Stimulated activated naive CD8-positive, alpha-beta T cell treated with anti-CD3 and anti-CD28 coated beads, Interleukin-15, Interleukin-2, amounts not matched to agents 100 ng/mL and 50 ng/mL, for 24 hours (primary cell): ENCODE results near the gene PCDHGA7.
"Not testable (repeated sequence)": the region's sequence is repeated elsewhere in the genome, so short reads cannot be mapped to it uniquely, and the experiment has no call there.

Experiments
- H3K27ac Mint-ChIP-seq: one replicate; pipeline ENCODE4 v1.8.0; 2021; ENCODE audit warnings: mild to moderate bottlenecking, mixed read lengths
- H3K27me3 Mint-ChIP-seq: one replicate; pipeline ENCODE4 v1.8.0; 2021; ENCODE audit warnings: mixed read lengths
- H3K36me3 Mint-ChIP-seq: one replicate; pipeline ENCODE4 v1.8.0; 2021; ENCODE audit warnings: low read depth, mixed read lengths
- H3K4me1 Mint-ChIP-seq: one replicate; pipeline ENCODE4 v1.8.0; 2021; ENCODE audit warnings: low read depth, mixed read lengths
- H3K4me3 Mint-ChIP-seq: one replicate; pipeline ENCODE4 v1.8.0; 2021; ENCODE audit warnings: mild to moderate bottlenecking, mixed read lengths
- H3K9me3 Mint-ChIP-seq: one replicate; pipeline ENCODE4 v1.8.0; 2021; ENCODE audit warnings: mixed read lengths

PCDHGA7 gene

GRCh38 chr5:141384471-141385267 lies 2.1 kb downstream of the PCDHGA7 start:
- no peaks in the 10 kb centered on the region for H3K4me1 Mint-ChIP-seq
- peaks cover 38% of the 10 kb centered on the region for H3K9me3 Mint-ChIP-seq
- peaks cover 23% of the 10 kb centered on the region for H3K36me3 Mint-ChIP-seq
- H3K4me3 Mint-ChIP-seq = no peak overlapping the region
- H3K27me3 Mint-ChIP-seq = peaks cover 81% of the 10 kb centered on the region
- no peak overlapping the region for H3K27ac Mint-ChIP-seq

- Mint-ChIP-seq H3K9me3 (peaks cover 50% of the 10 kb centered on the region), H3K27me3 (peaks cover 82% of the 10 kb centered on the region), H3K36me3 (peaks cover 27% of the 10 kb centered on the region)
- H3K27ac Mint-ChIP-seq, H3K4me1 Mint-ChIP-seq, H3K4me3 Mint-ChIP-seq: not testable (repeated sequence)
Observed at GRCh38 chr5:141387557-141388311, 5.2 kb downstream of the PCDHGA7 start, which contains the start of gene PCDHGB4. PCDHGB4 (plus strand) TSS chr5:141387698; CDS start chr5:141387885, 187 bp downstream.

DNA sequence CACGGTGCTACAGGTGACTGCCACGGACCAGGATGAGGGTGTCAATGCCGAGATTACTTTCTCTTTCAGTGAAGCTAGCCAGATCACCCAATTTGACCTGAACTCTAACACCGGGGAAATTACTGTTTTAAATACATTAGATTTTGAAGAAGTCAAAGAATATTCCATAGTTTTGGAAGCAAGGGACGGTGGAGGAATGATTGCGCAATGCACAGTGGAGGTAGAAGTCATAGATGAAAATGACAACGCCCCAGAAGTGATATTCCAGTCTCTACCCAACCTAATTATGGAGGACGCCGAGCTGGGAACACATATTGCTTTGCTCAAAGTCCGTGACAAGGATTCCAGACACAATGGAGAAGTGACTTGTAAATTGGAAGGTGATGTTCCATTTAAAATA lies 6.1 kb downstream of the PCDHGA7 start:
- H3K4me3 Mint-ChIP-seq = no peak overlapping the region
- peaks cover 27% of the 10 kb centered on the region for H3K36me3 Mint-ChIP-seq
- peaks cover 80% of the 10 kb centered on the region for H3K27me3 Mint-ChIP-seq
- no peak overlapping the region for H3K27ac Mint-ChIP-seq
- H3K4me1 Mint-ChIP-seq = no peaks in the 10 kb centered on the region
- peaks cover 51% of the 10 kb centered on the region for H3K9me3 Mint-ChIP-seq

- Mint-ChIP-seq H3K4me3 (no peak overlapping the region), H3K9me3 (peaks cover 52% of the 10 kb centered on the region), H3K27me3 (peaks cover 80% of the 10 kb centered on the region), H3K27ac (no peak overlapping the region), H3K36me3 (peaks cover 28% of the 10 kb centered on the region), H3K4me1 (no peaks in the 10 kb centered on the region)
Observed at GRCh38 chr5:141389153-141390042, 6.9 kb downstream of the PCDHGA7 start.

DNA sequence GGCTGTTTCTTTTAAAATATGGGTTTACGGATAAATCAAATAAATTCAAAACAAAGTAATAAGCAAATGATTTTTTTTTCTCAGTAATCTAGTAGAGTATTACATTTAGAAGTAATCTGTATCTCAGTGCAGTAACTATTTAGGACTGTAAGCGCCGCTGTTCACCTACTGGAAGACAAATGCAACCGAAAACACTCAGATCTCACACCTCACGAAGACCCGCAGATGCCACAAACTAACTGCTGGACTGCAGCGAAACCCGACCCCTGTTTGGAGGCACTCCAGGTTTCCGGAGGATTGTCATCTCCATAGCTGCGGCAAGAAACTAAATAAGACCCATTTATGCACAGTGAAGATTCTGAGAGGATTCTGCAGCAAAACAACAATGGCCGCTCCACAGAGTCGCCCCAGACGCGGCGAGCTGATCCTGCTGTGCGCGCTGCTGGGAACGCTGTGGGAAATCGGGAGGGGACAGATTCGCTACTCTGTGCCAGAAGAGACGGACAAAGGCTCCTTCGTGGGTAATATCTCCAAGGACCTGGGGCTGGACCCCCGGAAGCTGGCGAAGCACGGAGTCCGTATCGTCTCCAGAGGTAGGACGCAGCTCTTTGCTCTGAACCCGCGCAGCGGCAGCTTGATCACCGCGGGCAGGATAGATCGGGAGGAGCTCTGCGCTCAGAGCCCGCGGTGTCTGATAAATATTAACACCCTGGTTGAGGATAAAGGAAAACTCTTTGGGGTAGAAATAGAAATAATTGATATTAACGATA lies 10.1 kb downstream of the PCDHGA7 start, which contains the start of gene PCDHGA8:
Gene PCDHGA8, plus strand, starts transcription at position 205 of the 770 bp plus-strand sequence. Its CDS starts 181 bp downstream, at position 386.
- Mint-ChIP-seq H3K36me3 (peaks cover 24% of the 10 kb centered on the region), H3K4me1 (no peaks in the 10 kb centered on the region), H3K27me3 (peaks cover 75% of the 10 kb centered on the region), H3K27ac (no peak within 1 kb of the TSS), H3K4me3 (no peak within 1 kb of the TSS), H3K9me3 (peaks cover 43% of the 10 kb centered on the region)

GRCh38 chr5:141393267-141393666 lies 10.7 kb downstream of the PCDHGA7 start:
- Mint-ChIP-seq H3K4me1 (no peaks in the 10 kb centered on the region), H3K9me3 (peaks cover 42% of the 10 kb centered on the region)

GRCh38 chr5:141394401-141395187 lies 12.1 kb downstream of the PCDHGA7 start:
- H3K27ac Mint-ChIP-seq = not testable (repeated sequence)

More at GRCh38 chr5:141393267-141393666, 10.7 kb downstream of the PCDHGA7 start:
- no peak overlapping the region for H3K27ac Mint-ChIP-seq
- H3K27me3 Mint-ChIP-seq = peaks cover 73% of the 10 kb centered on the region
- no peak overlapping the region for H3K4me3 Mint-ChIP-seq
- peaks cover 23% of the 10 kb centered on the region for H3K36me3 Mint-ChIP-seq

DNA sequence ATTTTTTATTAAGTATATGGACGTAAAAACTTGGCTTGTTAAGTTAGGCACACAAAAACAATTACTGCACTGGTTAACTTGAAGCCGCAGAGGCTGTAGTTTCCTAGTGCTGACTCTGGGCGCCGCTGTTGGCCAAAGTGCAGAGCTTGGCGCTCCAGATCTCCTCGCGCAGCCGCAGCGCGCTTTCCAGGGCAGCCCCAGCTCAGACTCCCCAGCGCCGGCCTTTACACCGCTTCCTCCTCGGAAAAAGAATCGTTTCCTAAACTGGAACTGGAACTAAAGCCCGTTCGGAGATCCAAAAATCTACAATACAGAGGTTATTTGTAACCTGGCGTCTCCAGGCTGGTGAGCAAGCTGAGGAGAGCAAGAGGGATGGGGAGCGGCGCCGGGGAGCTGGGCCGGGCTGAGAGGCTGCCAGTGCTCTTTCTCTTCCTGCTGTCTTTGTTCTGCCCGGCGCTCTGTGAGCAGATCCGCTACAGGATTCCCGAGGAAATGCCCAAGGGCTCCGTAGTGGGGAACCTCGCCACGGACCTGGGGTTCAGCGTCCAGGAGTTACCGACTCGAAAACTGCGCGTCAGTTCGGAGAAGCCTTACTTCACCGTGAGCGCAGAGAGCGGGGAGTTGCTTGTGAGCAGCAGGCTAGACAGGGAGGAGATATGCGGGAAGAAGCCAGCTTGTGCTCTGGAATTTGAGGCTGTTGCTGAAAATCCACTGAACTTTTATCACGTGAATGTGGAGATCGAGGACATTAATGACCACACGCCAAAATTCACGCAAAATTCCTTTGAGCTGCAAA lies 15.4 kb downstream of the PCDHGA7 start, which contains the start of gene PCDHGB5:
Gene PCDHGB5, plus strand, starts transcription at position 192 of the 796 bp plus-strand sequence. Its CDS starts 181 bp downstream, at position 373.
- H3K27me3 Mint-ChIP-seq = peaks cover 69% of the 10 kb centered on the region
- H3K27ac Mint-ChIP-seq, H3K4me1 Mint-ChIP-seq: not testable (repeated sequence)
- peaks cover 28% of the 10 kb centered on the region for H3K9me3 Mint-ChIP-seq
- peak within 1 kb of the TSS; percentile 32 for H3K4me3 Mint-ChIP-seq
- H3K36me3 Mint-ChIP-seq = peaks cover 15% of the 10 kb centered on the region

More at GRCh38 chr5:141394401-141395187, 12.1 kb downstream of the PCDHGA7 start:
- not testable (repeated sequence) for H3K4me3 Mint-ChIP-seq, H3K4me1 Mint-ChIP-seq
- Mint-ChIP-seq H3K36me3 (peaks cover 14% of the 10 kb centered on the region), H3K9me3 (peaks cover 42% of the 10 kb centered on the region), H3K27me3 (peaks cover 74% of the 10 kb centered on the region)

DNA sequence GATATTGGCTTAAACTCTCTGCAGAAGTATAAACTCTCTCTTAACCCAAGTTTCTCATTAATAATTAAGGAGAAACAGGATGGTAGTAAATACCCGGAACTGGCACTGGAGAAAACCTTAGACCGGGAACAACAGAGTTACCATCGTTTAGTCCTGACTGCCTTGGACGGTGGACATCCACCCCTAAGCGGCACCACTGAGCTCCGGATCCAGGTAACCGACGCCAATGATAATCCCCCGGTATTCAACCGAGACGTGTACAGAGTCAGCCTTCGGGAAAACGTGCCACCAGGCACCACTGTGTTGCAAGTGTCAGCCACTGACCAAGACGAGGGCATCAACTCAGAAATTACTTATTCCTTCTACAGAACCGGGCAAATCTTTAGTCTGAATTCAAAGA lies 16.1 kb downstream of the PCDHGA7 start:
- Mint-ChIP-seq H3K27me3 (peaks cover 71% of the 10 kb centered on the region), H3K27ac (no peak overlapping the region), H3K9me3 (peaks cover 25% of the 10 kb centered on the region), H3K4me3 (no peak overlapping the region), H3K36me3 (peaks cover 12% of the 10 kb centered on the region), H3K4me1 (no peaks in the 10 kb centered on the region)

DNA sequence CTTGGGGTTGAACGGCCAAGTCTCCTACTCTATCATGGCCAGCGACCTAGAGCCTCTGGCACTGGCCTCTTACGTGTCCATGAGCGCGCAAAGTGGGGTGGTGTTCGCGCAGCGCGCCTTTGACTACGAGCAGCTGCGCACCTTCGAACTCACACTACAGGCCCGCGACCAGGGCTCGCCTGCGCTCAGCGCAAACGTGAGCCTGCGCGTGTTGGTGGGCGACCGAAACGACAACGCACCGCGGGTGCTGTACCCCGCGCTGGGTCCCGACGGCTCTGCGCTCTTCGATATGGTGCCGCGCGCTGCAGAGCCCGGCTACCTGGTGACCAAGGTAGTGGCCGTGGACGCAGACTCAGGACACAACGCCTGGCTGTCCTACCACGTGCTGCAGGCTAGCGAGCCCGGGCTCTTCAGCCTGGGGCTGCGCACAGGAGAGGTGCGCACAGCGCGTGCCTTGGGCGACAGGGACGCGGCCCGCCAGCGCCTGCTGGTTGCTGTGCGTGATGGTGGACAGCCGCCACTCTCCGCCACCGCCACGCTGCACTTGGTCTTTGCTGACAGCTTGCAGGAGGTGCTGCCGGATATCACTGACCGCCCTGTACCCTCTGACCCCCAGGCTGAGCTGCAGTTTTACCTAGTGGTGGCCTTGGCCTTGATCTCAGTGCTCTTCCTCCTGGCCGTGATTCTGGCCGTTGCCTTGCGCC lies 17.2 kb downstream of the PCDHGA7 start:
- Mint-ChIP-seq H3K9me3 (peaks cover 18% of the 10 kb centered on the region), H3K4me3 (no peak overlapping the region), H3K27me3 (peaks cover 72% of the 10 kb centered on the region), H3K4me1 (no peaks in the 10 kb centered on the region), H3K36me3 (peaks cover 6% of the 10 kb centered on the region), H3K27ac (no peak overlapping the region)

DNA sequence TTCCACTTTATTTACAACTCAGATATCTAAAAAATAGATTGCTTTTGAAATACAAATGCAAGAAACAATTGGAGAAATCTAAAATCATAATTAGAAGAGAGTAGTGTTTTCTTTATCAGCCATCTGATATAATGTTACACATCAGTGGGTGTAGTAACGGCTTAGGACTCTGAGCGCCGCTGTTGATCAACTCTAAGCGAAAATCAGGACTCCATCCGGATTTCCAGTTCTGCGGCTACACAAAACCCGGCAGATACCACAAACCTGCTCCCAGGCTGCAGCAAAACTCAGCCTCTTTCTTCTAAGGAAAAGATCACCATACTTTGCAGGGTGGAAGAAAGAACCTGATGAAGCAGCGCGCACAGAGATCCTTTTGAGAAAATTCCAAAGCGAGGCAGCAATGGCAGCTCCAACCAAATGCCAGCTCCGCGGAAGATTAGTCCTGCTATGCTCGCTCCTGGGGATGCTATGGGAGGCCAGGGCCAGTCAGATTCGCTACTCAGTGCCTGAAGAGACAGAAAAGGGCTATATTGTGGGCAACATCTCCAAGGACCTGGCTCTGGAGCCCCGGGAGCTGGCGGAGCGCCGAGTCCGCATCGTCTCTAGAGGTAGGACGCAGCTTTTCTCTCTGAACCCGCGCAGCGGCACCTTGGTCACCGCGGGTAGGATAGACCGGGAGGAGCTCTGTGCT lies 20.2 kb downstream of the PCDHGA7 start, which contains the start of gene PCDHGA9:
Gene PCDHGA9, plus strand, starts transcription at position 226 of the 691 bp plus-strand sequence. Its CDS starts 175 bp downstream, at position 401.
- peaks cover 15% of the 10 kb centered on the region for H3K9me3 Mint-ChIP-seq
- peaks cover 6% of the 10 kb centered on the region for H3K36me3 Mint-ChIP-seq
- peaks cover 74% of the 10 kb centered on the region for H3K27me3 Mint-ChIP-seq

More for the DNA sequence above, 20.2 kb downstream of the PCDHGA7 start, which contains the start of gene PCDHGA9:
- no peaks in the 10 kb centered on the region for H3K4me1 Mint-ChIP-seq
- no peak within 1 kb of the TSS for H3K27ac Mint-ChIP-seq
- H3K4me3 Mint-ChIP-seq = peak within 1 kb of the TSS; percentile 42
